Esophagus squamous epithelium (tissue), 4 donors: ENCODE measurements around the gene ADAT1.

ENCODE experiments used
- POLR2A ChIP-seq, 4 donors: fragments of 450-650 bp; IDR thresholded peaks; one replicate each; pipeline ENCODE4 v1.6.1; 2017; ENCODE audit warnings: antibody characterized with exemption in 4 of 4, mild to moderate bottlenecking in 4 of 4, moderate library complexity in 3 of 4
- TF ChIP-seq, protein P1 (sequence below), 6 experiments: fragments of 450-650 bp in 4 of 6; fragments of 200-600 bp in 2 of 6; sonication (generic) in 2 of 6; IDR thresholded peaks; one replicate each; pipeline ENCODE4 v1.5.1; 2016 to 2019; ENCODE audit warnings: antibody characterized with exemption in 6 of 6, mild to moderate bottlenecking in 4 of 6, moderate library complexity in 4 of 6

DNA sequence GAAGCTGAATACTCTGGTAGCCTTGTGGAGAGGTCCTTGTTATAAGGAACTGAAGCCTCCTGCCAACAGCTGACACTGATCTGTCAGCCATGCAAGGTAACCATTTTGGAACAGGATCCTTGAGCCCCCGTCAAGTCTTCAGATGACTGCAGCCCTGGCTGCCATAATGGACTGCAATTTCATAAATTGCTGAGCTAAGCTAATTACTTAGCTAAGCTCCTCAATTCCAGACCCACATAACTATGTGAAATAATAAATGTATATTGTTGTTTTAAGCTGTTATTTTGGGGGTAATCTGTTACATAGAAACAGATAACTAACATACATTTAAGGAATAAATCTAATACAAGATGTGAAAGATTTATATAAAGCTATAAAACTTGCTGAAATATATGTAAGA is 16.6 kb downstream of the ADAT1 start:
- TF ChIP-seq POLR2A (IDR thresholded peaks at IDR 0.05), result no peak
- TF ChIP-seq, protein P1, sequence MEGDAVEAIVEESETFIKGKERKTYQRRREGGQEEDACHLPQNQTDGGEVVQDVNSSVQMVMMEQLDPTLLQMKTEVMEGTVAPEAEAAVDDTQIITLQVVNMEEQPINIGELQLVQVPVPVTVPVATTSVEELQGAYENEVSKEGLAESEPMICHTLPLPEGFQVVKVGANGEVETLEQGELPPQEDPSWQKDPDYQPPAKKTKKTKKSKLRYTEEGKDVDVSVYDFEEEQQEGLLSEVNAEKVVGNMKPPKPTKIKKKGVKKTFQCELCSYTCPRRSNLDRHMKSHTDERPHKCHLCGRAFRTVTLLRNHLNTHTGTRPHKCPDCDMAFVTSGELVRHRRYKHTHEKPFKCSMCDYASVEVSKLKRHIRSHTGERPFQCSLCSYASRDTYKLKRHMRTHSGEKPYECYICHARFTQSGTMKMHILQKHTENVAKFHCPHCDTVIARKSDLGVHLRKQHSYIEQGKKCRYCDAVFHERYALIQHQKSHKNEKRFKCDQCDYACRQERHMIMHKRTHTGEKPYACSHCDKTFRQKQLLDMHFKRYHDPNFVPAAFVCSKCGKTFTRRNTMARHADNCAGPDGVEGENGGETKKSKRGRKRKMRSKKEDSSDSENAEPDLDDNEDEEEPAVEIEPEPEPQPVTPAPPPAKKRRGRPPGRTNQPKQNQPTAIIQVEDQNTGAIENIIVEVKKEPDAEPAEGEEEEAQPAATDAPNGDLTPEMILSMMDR (IDR thresholded peaks at IDR 0.05), result no peak
